ENCODE measurements around the gene SIPA1L2. TPM values are rescaled to one million over a fixed set of nuclear protein-coding genes. Genes with fewer than 3 reads are reported as not detected.

Gene SIPA1L2
- total and polyA plus RNA-seq, 2 of the 13 experiments (the other 11 are each of a cell fraction or from before 2014, with no cell fraction given): 0.03 TPM; not detected in 1

DNA sequence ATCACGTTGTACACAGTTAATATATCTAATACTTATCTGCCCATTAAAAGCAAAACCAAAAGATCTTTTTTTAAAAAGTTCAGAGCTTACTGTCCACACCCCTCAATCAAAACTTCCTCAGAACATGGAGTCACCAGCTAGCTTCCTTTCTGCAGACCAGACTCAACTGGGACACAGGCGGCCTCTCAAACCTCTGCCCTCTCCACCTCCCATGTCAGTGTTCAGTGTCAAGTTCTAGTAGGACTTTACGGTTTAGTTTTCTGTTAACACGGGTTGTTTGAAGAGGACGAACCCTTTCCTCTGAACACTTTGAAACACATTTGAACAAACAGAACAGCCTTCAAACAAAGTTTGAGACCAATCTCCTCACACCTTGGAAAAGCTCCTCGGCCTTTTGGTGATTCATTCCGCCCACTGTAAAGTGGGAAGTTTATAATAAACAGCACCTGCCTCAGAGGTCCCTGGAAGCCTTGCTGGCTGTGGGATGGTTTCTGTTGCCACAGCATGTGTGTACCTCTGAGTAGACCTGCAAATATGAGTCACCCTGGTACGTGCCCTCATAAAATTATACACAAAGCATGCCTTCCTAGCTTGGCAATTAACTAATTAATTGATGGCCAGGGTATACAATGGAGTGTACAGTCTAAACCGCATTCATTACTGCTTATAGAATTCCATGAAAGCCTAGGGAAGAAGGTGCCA is 48.4 kb upstream of the SIPA1L2 start:
- Histone ChIP-seq H2AFZ (ENCODE audit: low read length) (no peak overlapping the region), H3K36me3 (replicated peaks in 1 of 2; ENCODE audit: control insufficient read depth in 1 of 2, insufficient read depth in 2 of 2, low read length in 2 of 2) (no peaks in the 10 kb centered on the region), H4K20me1 (ENCODE audit: insufficient read depth, low read length) (no peaks in the 10 kb centered on the region), H3K9me3 (ENCODE audit: low read length) (no peaks in the 10 kb centered on the region), H3K4me3 (replicated peaks in 1 of 3; ENCODE audit: insufficient read depth in 1 of 3, low read depth in 2 of 3, low read length in 3 of 3) (no peak overlapping the region), H3K9ac (ENCODE audit: insufficient read depth, low read depth, low read length) (no peak overlapping the region), H3K4me2 (ENCODE audit: low read depth, low read length) (no peak overlapping the region), H3K27ac (ENCODE audit: extremely low read length, insufficient read depth, low read length) (no peak overlapping the region), H3K27me3 (ENCODE audit: control insufficient read depth in 1 of 2, insufficient read depth in 2 of 2, low read length in 2 of 2) (no peaks in the 10 kb centered on the region; a peak in 2 of 5 replicates), H3K4me1 (ENCODE audit: insufficient read depth, low read length) (no peaks in the 10 kb centered on the region), H3K79me2 (ENCODE audit: insufficient read depth, low read length) (no peaks in the 10 kb centered on the region)
- POLR2A ChIA-PET: no interaction called here
- intact Hi-C loops (cut with micrococcal nuclease; ENCODE audit: unreplicated experiment) (no loop called here), in situ Hi-C loops (cut with HindIII; ENCODE audit: extremely low pct_ligation_motif_present, low pct_unique_long_range_greater_than_20kb) (no loop called here)
- CTCF ChIA-PET (ENCODE audit: low intra/inter-chr PET ratio, low total read pairs): no interaction called here
- BruUV-seq (replicated peaks): no TSS peak
- 9% methylated on average over 9 of the region's 9 CpGs for WGBS (ENCODE audit: low lambda C conversion rate)
- FAIRE-seq (no peak), DNase-seq (ENCODE audit: low spot score) (no peak), ATAC-seq (no peak)
- TF ChIP-seq ZNF788 (CRISPR knock-in tag; IDR thresholded peaks at IDR 0.05; ENCODE audit: borderline replicate concordance) (no peak), ZNF343 (CRISPR knock-in tag; IDR thresholded peaks at IDR 0.05) (no peak), ZFP36L1 (CRISPR knock-in tag; IDR thresholded peaks at IDR 0.05) (no peak), KDM5A (IDR thresholded peaks at IDR 0.05; ENCODE audit: borderline replicate concordance, low read length) (no peak), PTBP1 (IDR thresholded peaks at IDR 0.05; ENCODE audit: low read depth, low read length, poor library complexity, severe bottlenecking) (no peak), ZNF3 (CRISPR knock-in tag; IDR thresholded peaks at IDR 0.05) (no peak), KDM4B (CRISPR knock-in tag; IDR thresholded peaks at IDR 0.05) (no peak), NFIC (IDR thresholded peaks at IDR 0.05; ENCODE audit: low read length) (no peak), ZNF644 (CRISPR knock-in tag; IDR thresholded peaks at IDR 0.05; ENCODE audit: low read depth) (no peak), SCMH1 (CRISPR knock-in tag; IDR thresholded peaks at IDR 0.05; ENCODE audit: borderline replicate concordance) (no peak), CHD2 (IDR thresholded peaks at IDR 0.05; ENCODE audit: low read depth, low read length) (no peak)
- TF ChIP-seq, protein P1, sequence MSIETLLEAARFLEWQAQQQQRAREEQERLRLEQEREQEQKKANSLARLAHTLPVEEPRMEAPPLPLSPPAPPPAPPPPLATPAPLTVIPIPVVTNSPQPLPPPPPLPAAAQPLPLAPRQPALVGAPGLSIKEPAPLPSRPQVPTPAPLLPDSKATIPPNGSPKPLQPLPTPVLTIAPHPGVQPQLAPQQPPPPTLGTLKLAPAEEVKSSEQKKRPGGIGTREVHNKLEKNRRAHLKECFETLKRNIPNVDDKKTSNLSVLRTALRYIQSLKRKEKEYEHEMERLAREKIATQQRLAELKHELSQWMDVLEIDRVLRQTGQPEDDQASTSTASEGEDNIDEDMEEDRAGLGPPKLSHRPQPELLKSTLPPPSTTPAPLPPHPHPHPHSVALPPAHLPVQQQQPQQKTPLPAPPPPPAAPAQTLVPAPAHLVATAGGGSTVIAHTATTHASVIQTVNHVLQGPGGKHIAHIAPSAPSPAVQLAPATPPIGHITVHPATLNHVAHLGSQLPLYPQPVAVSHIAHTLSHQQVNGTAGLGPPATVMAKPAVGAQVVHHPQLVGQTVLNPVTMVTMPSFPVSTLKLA (IDR thresholded peaks at IDR 0.05): no peak
- TF ChIP-seq, protein P2, sequence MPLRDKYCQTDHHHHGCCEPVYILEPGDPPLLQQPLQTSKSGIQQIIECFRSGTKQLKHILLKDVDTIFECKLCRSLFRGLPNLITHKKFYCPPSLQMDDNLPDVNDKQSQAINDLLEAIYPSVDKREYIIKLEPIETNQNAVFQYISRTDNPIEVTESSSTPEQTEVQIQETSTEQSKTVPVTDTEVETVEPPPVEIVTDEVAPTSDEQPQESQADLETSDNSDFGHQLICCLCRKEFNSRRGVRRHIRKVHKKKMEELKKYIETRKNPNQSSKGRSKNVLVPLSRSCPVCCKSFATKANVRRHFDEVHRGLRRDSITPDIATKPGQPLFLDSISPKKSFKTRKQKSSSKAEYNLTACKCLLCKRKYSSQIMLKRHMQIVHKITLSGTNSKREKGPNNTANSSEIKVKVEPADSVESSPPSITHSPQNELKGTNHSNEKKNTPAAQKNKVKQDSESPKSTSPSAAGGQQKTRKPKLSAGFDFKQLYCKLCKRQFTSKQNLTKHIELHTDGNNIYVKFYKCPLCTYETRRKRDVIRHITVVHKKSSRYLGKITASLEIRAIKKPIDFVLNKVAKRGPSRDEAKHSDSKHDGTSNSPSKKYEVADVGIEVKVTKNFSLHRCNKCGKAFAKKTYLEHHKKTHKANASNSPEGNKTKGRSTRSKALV (CRISPR knock-in tag; IDR thresholded peaks at IDR 0.05): no peak
